Activated T-helper 9 cell treated with anti-CD3 and anti-CD28 coated beads, Interleukin-2, amount 50 U/mL, for 16 hours (primary cell): ENCODE data around the gene GHRH.

Source experiments
- DNase-seq: peaks from one replicate; pipeline ENCODE4 v3.0.0-alpha.2; 2020; ENCODE audit warnings: low read depth

The GHRH gene

DNA sequence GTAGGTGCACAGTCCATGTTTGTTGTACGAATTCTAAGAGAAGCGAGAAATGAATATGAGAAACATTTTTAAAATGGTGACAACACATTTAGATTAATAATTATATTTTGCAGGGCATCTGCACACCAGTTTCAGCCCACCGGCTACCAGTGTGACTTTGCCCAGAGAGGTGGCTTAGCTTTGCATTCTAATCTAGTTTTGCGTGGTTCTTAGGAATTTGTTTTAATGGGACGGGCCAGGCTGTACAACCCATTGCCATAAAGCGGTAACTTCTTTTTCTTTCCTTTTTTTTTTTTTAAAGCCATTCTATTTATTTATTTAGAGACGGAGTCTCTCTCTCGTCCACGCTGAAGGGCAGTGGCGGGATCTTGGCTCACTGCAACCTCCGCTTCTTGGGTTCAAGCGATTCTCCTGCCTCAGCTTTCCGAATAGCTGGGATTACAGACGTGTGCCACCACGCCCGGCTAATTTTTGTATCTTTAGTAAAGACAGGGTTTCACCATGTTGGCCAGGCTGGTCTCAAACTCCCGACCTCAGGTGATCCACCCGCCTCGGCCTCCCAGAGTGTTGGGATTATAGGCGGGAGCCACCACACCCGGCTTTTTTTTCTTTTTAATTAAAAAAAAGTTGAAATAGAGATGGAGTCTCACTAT, 28.7 kb upstream of the GHRH start:
- no peak for DNase-seq

DNA sequence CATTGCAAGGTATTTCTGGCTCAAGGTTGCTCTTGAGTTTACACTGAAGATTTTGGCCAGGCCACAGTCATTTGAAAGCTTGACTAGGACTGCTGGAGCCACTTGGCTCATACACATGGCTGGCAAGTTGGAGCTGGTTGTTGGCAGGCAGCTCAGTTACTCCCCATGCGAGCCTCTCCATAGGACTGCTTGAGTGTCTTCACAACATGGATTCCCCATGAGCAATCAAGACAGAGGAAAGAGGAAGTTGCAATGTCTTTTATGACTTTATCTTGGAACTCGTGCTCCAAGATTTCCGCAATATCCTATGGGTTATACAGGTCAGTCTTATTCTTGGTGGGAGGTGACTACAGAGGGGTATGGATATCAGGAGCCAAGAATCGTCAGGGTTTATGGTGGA, 26.5 kb upstream of the GHRH start:
- no peak for DNase-seq

DNA sequence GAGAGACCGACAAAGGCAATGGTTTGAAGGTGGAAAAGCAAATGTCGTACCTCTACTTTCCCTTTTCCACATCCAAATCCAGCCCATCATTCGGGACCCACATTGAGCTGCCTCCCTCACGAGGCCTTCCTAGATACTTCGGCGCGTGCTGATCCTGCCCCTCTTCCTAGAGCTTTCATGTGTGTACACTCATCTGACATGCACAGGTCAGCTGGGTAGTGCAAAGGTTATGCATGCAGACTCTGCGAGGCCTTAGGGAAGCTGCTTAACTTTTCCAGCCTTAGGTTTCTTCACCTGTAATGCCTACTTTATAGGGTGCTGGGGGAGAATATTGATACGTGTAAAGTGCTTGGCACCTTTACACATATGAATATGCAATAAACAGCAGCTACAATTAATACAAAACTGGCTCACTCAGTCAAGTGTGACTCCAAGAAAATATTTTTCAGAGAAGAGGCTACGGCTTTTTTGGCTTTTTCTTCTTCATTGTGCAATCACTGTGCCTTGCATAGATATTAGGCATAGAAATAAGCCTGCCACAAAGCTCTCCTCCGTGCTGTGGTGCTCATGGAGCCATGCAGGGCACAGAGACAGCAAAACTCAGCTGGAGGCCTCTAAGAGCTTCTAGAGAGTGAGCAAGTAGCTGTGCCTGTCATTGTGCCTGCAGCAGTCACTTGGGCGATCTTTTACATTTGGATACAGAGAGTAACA, 24.2 kb upstream of the GHRH start:
- no peak for DNase-seq

DNA sequence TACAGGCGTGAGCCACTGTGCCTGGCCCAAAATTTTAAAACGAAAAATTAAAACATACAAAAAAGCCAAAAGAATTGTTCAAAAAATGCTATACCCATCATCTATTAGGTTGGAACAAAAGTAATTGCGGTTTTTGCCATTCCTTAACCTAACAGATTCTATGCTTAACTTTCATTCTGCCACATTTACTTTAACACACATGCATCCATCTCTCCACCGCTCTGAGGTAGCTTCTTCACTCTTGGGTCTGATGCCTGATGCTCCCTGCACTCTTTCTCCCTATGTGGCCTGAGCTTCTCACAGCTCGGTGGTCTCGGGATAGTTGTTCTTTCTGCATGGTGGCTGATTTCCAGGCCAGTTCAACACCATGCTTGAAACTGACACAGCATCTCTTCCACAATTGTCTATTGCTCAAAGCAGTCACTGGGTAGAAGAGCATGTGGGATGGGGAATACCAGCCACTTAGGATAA, 23.1 kb upstream of the GHRH start:
- no peak for DNase-seq

DNA sequence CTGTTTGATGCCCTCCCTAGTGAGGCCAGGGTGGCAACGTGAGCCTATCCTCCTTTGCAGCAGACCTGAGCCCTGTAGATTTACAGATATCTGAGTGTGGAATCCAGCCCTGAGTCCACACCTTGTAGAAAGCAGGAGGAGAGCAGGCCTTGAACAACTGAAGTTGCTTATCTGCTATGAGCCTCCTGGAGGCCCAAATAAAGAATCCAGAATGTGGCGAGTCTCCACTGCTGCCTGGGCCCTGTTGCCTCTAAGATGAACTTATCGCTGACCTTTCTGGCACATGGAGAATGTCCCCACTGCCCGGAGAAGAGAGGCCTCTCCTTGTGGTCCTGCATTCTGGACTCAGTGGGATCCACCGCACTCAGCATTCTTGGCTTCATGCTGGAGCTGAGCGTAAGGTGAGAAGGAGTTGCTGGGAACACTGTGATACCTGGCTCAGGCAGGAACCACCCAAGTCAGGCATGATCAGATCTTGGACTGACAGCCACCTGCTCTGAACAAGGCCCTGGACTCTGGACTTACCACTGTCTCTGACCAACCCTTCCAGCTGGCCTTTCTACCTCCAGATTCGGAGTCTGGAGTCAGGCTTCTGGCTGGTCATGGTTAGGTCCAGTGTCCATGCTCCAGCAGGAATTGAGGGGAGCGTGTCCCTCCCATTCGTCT, 22.0 kb upstream of the GHRH start:
- DNase-seq = no peak

DNA sequence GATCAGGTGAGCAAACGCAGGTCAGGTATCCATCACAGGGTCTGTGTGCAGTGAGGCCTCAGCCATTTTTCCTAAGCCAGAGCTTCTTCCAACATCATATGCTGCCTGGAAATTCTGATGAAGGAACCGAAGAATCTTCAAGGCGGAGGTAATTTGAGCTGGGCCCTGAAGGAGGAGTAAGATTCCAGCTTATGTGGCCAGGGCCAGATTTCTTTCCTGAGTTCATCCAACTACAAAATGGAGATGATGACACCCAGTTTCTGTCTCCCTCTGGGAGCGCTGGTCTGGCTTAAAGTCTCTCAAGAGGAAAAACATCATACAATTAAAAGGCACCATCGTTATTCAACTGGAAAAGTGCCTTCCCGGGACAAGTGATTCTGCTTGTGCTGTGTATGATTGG, 20.9 kb upstream of the GHRH start:
- no peak for DNase-seq

DNA sequence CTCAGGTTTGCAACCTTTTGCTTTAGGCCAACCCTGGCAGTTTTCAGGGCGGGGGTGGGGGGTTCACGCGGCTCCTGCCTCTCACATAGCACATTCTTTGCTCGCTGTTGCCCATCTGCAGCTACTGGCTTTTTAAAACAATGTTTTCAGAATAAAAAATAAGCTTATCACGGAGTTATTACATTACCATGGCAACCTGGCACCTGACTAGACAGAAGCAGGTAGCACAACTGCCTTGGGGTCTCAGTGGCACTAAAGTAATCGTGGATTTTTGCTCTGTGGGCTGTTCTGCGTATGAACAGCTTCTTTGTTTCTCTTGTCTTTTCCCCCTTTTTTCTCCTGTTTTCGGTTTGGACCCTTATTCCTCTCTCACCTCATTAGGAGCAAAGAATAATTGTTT, 18.8 kb upstream of the GHRH start:
- no peak for DNase-seq

DNA sequence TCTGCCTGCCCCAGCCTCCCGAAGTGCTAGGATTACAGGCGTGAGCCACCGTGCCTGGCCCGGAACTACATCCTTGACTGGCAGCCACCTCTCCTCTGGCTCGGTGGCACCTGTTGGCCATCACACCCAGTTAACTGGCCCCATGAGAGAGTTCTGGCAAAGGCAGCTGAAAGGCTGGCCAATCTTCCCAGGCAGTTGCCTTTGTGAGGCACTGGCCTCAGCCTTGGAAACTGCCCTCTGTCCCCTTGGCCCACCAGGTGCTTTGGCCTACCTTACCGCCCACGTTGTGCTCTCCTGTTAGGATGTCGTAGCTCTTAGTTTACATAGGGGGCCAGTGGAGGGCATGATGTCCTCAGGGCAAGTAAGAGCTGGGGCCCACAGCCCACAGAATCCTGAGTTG, 18.2 kb upstream of the GHRH start:
- no peak for DNase-seq

DNA sequence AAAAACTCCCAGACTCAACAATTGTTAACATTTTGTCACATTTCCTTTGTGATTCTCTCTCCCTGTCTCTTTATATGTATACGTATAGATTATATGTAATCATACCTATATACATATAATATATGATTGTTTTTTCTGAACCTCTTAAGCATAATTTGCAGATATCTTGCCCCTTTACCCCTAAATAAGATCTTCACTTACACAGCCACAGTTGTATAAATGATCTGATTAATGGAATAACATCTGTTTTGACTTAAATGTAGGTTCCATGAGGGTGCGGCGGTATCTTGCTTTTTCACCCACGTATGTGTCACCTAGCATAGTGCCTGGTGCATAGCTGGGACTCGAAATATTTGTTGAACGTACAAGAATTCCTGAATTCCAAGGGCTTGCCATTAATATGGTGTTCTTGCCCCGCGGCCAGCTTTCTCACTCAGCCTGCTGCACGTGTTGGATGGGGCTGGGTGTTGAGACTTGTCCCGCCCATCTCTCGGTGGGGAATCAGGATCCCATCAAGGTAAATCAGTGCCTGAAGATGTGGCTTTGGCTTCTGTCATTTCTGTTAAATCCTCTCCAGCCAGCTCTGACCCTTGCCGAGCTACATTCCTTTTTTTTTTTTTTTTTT, 17.5 kb upstream of the GHRH start:
- no peak for DNase-seq

DNA sequence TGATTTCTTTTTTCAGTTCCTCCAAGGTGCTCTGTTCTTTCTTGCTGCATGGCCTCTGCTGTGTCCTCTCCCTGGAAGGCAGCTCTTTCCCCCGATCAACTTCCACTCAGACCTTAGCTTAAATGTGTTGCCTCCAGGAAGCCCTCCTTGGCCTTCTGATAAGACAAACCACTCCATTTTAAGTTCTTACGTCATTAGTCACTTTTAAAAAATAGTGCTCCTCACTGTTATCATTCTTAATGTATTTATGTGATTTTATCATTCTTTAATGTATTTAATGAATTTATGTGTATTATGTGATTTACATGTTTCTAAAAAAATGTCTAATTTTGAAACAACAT, 15.6 kb upstream of the GHRH start:
- DNase-seq = no peak

DNA sequence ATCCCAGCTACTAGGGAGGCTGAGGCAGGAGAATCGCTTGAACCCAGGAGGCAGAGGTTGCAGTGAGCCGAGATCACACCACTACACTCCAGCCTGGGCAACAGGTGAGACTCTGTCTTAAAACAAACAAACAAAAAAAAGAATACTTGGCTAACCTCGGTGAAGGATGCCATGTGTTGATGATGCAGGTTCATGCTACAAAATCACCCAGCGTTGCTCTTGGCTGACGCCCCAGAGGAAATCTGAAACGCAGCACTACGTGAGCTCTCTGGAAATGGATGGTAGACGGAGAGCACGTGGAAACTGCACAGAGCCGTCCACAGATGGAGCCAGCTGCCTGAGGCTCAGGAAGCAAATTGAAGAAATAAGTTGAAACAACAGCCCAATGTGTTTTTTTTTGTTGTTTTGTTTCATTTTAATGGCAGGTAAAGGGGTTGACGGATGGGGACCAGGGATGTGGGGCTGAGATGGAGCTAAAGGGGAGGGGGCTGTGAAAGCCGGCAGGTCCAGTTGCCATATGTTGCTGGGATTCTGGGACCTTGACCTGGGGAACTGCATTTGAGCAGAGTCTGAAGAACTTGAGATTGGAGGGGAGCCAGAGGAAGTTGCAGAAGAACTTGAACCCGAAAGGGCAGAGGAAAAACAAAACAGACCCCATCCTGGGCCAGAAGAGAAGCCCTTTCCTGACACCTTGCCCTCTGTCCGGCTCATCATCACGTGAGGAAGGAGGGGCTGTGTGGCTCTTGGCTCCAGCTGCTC, 15.1 kb upstream of the GHRH start:
- DNase-seq = no peak

DNA sequence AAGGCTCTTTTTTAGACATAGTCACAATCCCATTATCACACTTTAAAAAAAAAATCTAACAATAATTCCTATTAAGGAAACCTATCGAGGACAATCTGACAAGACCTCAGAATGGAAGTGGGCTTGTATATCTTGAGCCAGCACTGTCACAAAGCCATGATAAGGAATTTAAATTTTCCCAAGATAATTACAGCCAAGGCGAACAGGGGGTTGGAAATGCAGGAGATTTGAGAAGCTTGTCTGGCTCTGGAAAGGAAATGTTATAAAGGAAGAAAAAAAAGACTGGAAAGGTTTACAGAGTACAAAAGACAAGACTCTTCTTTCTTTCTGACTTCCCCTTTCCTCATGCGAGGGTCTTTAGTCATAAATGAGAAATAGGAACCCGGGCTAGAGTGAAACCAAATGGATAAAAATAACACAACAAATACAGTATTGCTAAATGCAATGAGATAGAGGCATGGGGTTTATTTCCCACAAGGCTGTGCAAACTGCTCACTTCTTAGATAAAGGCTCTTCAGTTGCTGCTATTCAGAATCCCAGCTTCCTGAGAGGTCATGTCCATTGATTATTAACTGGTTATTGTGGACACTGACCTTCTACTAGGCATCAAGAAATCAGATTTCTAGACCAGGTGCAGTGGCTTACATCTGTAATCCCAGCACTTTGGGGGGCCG, 13.4 kb upstream of the GHRH start:
- no peak for DNase-seq

DNA sequence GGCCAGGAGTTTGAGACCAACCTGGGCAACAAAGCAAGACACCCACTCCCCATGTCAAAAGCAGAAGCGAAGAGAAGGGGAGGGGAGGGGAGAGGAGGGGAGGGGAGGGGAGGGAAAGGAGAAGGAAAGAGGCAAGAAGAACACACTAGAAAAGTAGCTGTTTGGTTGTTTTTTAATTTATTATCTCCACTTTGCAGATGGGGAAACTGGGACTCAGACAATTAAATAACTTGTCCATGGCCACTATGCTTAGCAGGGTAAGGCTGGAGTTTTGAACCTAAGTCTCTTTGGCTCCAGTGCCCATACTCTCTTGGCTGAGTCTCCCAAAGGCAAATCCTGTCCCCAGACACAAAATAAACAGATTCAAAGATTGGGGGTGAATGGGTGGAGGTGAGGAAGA, 12.4 kb upstream of the GHRH start:
- DNase-seq = no peak

DNA sequence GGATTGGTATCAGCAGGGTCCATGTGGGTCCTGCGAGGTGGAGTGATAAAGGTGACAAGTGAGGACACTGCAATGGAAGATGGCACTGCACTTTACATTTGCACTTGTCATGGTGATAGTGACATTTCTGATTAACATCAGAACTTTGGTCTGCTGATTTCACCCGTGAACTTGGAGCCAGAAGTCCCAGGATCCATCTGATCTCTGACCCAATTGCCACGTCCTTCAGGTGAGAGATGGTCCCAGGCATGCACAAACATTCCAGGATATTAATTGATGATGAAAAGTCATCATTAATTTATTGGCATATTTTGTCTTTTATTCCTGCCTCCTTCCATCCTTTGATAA, 9.8 kb upstream of the GHRH start:
- no peak for DNase-seq

DNA sequence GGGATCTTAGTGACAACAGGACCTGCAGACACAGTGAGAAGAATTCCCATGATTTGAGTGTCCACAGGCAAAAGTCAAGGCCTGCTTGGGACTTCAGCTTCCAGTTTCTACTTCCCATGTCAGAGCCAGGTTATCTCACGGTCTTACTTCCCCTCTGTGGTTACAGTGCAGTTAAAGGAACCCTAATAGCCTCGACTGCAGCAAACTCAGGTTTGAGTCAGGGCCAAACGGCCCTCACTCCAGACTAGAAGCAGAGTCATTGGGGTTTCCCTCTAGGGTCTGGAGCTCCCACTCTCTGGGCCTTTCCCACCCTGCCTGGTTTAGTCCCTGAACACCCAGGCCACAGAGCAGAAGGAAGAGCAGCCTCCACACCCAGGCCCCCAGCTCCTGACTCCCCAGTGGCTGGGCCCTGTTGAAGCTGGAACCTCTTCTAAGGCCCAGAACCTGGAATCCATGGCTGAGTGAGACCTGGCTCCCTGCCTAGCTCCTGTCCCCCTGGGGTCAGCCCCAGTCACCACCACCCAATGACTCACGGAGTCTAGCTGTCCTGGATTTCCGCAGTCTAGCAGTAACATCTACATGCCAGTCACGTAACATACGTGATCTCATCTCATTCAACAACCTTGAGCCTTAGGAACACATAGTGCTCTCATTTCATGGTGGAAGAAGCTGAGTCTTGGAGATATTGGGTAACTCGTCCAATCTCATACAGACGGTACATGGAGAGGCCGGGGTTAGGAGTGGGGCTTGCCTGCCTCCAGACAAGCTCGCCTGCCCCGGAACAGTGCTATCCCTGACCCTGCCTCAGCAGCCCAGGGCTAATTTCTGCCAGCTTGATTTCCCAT, 9.2 kb upstream of the GHRH start:
- DNase-seq = no peak

DNA sequence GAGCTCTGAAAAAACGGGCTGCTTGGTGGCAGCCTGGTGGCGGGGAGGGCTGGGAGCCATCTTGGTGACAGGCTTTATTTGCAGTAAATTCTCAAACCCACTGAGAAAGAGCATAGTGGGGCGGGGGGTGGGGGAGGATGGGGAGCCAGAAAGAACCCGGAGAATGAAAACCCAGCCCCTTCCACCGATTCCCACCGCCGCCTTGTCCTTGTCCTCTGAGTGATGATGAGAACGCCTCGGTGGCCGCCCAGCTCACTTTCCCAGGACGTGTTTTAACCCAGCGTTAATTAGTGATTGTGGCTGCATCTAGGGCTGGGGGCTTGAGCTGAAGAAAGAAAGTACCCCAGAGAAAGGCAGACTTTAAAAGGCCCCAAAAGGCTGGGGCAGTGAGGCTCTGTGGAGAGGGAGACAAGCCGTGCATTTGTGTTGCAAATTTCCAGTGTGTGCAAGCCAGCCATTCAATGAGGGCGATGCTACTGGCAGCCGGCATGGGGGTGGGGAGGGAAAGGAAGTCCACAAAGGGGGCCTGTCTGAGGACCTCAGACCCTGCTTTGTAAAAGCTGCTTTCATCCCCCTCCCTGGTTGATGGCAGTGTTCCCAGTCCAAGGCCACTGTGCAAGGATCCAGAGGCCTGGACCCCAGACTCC, 6.2 kb upstream of the GHRH start:
- DNase-seq = no peak

DNA sequence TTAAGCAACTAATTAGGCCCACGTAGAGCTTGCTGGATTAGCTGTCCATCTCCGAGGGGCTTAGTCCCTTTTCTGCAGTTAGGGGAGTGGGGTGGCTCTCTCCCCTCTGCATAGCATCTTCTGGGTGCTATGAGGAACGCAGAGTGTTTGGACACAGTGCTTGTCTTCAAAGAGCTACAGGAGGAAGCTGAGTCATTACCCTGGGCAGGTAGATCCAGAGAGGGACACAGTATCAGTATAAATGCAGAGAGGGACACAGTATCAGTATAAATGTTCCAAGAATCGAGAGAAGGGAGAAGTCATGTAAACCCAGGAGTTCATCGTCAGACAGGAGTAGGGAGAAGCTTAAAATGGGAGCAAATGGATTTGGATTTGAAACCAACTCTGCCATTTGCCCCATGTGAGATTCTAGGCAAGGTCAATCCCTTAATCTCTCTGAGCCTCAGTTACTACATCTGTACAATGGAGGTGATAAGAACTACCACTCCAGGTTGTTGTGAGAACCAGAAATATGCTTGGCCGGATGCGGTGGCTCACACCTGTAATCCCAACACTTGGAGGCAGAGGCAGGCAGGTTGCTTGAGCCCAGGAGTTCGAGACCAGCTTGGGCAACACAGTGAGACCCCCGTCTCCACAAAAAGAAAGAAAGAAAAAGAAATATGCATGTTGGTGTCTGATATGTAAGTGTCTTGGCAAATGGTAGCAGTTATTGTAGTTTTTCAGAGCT, 5.5 kb upstream of the GHRH start:
- DNase-seq = no peak

DNA sequence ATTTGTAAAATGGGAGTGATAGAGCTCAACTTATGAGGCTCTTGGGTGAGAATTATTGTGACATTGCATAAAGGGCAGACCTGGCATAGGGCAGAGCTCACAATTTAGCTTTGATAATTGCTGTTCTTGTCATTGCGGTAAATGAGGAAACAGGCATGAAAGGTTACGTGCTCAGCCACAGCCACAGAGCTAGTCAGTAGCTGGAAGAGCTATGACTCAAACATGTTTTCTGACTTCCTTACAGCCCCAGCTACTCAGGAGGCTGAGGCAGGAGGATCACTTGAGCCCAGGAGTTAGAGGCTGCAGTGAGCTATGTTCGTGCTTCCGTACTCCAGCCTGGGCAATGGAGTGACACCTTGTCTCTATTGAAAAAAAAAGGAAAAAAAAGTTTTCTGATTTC, 3.5 kb upstream of the GHRH start:
- DNase-seq = no peak

DNA sequence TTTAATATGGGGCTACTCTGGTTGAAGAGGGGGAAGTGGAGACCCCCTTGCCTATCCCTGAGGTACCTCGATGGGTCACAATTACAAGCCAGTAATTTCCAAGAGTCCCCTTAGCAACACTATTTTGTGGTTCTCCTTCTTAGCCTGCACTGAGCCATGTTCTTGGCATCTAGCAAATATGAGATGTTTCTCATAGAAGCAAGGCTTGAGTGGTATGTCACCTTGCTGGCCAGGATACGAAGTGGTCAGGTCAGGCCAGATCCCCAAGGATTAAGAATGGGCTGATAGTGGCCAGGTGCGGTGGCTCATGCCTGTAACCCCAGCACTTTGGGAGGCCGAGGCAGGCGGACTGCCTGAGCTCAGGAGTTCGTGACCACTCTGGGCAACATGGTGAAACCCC, 2.1 kb upstream of the GHRH start:
- DNase-seq = no peak

DNA sequence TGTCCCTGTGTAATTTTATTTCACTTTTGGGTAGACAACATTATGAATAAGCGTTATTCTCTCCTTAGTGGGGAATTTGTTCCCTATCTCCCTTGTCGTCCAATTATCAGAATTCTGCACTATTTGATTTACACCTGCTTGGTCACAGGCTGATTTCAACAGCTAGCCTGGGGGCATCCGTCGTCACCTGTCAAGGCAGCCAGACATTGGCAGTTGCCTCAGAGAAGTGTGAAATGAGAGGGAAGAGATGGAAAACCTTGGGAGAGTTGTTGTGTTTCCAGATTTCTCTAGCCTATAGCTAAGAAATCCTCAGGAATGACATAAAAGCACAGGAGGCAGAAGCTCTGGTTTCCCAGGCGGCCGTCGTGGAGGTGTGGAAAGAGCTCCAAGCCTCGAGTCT, 891 bp upstream of the GHRH start:
- no peak for DNase-seq
